Activated B cell treated with CpG ODN at 0.5 μM for 24 hours (primary cell): ENCODE measurements around the gene STC2. TPM values are rescaled to one million over a fixed set of nuclear protein-coding genes. Genes with fewer than 3 reads are reported as not detected.
"Not testable (repeated sequence)": the region's sequence is repeated elsewhere in the genome, so short reads cannot be mapped to it uniquely, and the experiment has no call there.

ENCODE experiments used
- ATAC-seq: fragments of 200-7000 bp; cut with Tn5 transposase; one replicate; pipeline ENCODE4 v1.10.0; 2021; ENCODE audit warnings: low read depth, mild to moderate bottlenecking, moderate library complexity
- CTCF ChIA-PET: fragments of 350-600 bp; sonication (Branson Sonifier 250); formaldehyde crosslinking; loops from one replicate; lab custom pipeline; 2021; ENCODE audit warnings: antibody characterized with exemption; lab: Charles Lee
- POLR2A ChIA-PET: fragments of 350-600 bp; sonication (Branson Sonifier 250); formaldehyde crosslinking; loops from one replicate; lab custom pipeline; 2021; ENCODE audit warnings: antibody characterized with exemption; lab: Charles Lee
- DNase-seq: peaks from one replicate; pipeline ENCODE4 v3.0.0; 2022
- H3K27ac Mint-ChIP-seq: one replicate; pipeline ENCODE4 v1.8.0; 2020; ENCODE audit warnings: mixed read lengths
- H3K27me3 Mint-ChIP-seq: one replicate; pipeline ENCODE4 v1.8.0; 2021; ENCODE audit warnings: mixed read lengths
- H3K36me3 Mint-ChIP-seq: one replicate; pipeline ENCODE4 v1.8.0; 2021; ENCODE audit warnings: low read depth, mixed read lengths
- H3K4me1 Mint-ChIP-seq: one replicate; pipeline ENCODE4 v1.8.0; 2021; ENCODE audit warnings: mixed read lengths
- H3K4me3 Mint-ChIP-seq: one replicate; pipeline ENCODE4 v1.8.0; 2020; ENCODE audit warnings: mild to moderate bottlenecking, mixed read lengths
- H3K9me3 Mint-ChIP-seq: one replicate; pipeline ENCODE4 v1.8.0; 2020; ENCODE audit warnings: mixed read lengths
- CTCF ChIP-seq: fragments of 200-600 bp; IDR thresholded peaks from one replicate; pipeline ENCODE4 v1.8.0; 2022; ENCODE audit warnings: antibody characterized with exemption, mild to moderate bottlenecking
- intact Hi-C: fragments of 100-400 bp; cut with micrococcal nuclease; formaldehyde crosslinking; loops from one replicate; pipeline ENCODE4 v1.15.1; 2024
- total RNA-seq: library from RNA; stranded (reverse); gene quantifications from 2 replicates; pipeline ENCODE4 v1.2.3, GENCODE V29; 2022

STC2 gene
- total RNA-seq, 1 donor from 2014 or later = 0.29 TPM

DNA sequence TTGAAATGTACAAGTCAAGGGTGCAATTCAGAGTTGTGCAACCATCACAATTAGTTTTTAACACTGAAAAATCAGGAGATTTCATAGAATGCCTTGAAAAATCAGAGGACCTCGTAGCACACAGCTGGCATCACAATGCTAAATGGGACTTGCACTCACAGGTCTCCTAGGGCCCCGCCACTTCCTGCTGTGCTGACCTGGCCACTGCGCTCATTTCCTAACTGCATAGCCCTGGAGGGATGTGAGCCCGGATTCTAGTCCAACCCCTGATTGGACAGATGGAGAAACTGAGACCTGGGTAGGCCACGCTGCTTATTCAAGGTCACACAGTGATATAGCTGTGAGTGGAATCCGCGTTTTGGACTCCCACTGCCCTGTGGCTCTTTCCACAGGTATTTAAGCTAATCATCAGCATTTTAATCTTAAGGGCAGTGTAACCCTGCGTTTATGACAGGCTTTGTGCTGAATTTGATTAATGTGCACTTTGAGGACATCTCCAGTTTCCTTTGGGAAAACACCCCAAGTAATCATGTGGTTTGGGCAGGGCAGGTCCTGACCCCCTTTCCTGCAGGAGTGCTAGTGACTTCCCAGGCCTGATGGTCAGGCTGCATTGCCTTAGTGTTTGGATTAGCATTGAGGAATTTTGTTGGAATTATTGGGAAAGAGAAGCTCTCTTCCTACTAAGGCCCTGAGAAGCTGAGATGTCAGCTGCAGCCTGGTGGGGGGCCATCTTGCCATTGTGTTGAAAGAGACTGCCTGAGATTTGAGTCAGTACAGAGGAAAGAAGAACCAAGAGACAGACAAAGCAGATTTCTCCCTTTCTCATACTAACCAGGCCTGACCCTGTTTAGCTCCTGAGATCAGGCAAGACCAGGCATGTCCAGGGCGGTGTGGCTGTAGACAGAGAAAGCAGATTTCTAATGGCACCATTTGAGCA lies 36.2 kb downstream of the STC2 start:
- POLR2A ChIA-PET = no interaction called here
- Mint-ChIP-seq H3K36me3 (no peaks in the 10 kb centered on the region), H3K9me3 (no peaks in the 10 kb centered on the region), H3K27ac (no peak overlapping the region), H3K27me3 (peaks cover 50% of the 10 kb centered on the region), H3K4me3 (no peak overlapping the region), H3K4me1 (peaks cover 11% of the 10 kb centered on the region)
- ATAC-seq (no peak), DNase-seq (no peak)
- CTCF ChIA-PET = no interaction called here
- intact Hi-C loops = loop anchor here (5.0 kb wide), 1 partner anchor 40 kb away; no protein-coding TSS in a partner anchor
- no peak for TF ChIP-seq CTCF

- peaks cover 11% of the 10 kb centered on the region for H3K4me1 Mint-ChIP-seq
- H3K4me3 Mint-ChIP-seq = no peak overlapping the region
- H3K27ac Mint-ChIP-seq = no peak overlapping the region
- no peaks in the 10 kb centered on the region for H3K36me3 Mint-ChIP-seq
- ChIA-PET POLR2A (no interaction called here), CTCF (no interaction called here)
- peaks cover 59% of the 10 kb centered on the region for H3K27me3 Mint-ChIP-seq
- no peaks in the 10 kb centered on the region for H3K9me3 Mint-ChIP-seq
- no peak for ATAC-seq
- no peak for DNase-seq
- no peak for TF ChIP-seq CTCF
- intact Hi-C loops = loop anchor here (5.0 kb wide), 1 partner anchor 42 kb away; no protein-coding TSS in a partner anchor
These were observed 37.6 kb downstream of the STC2 start for GRCh38 chr5:173290477-173291131.

DNA sequence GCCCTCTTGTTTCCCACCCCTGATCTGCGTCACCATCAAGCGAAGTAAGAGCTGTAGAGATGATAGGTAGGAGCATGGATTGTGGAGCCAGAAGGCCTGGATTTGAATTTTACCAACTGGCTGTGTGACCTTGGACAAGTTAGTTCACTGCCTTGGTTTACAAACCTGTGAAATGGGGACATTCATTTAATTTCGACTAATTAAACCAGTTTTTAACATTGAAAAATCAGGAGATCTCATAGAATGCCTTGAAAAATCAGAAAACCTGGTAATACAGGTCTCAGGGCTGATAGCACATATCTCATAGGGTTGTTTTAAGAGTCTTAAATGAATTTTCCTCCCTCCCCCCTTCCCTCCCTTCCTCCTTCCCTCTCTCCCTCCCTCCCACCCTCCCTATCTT lies 38.8 kb downstream of the STC2 start:
- POLR2A ChIA-PET = no interaction called here
- no peaks in the 10 kb centered on the region for H3K36me3 Mint-ChIP-seq
- peaks cover 62% of the 10 kb centered on the region for H3K27me3 Mint-ChIP-seq
- DNase-seq = no peak
- intact Hi-C loops = no loop called here
- H3K4me1 Mint-ChIP-seq = peaks cover 7% of the 10 kb centered on the region
- no peak overlapping the region for H3K27ac Mint-ChIP-seq
- TF ChIP-seq CTCF = no peak
- ATAC-seq = no peak
- CTCF ChIA-PET = no interaction called here
- no peak overlapping the region for H3K4me3 Mint-ChIP-seq
- peaks cover 4% of the 10 kb centered on the region for H3K9me3 Mint-ChIP-seq

GRCh38 chr5:173288632-173289031 lies 39.6 kb downstream of the STC2 start:
- H3K4me3 Mint-ChIP-seq = no peak overlapping the region
- H3K36me3 Mint-ChIP-seq = no peaks in the 10 kb centered on the region
- ChIA-PET CTCF (no interaction called here), POLR2A (no interaction called here)
- no peak overlapping the region for H3K27ac Mint-ChIP-seq
- peaks cover 4% of the 10 kb centered on the region for H3K9me3 Mint-ChIP-seq
- DNase-seq (no peak), ATAC-seq (no peak)
- peaks cover 3% of the 10 kb centered on the region for H3K4me1 Mint-ChIP-seq
- H3K27me3 Mint-ChIP-seq = peaks cover 57% of the 10 kb centered on the region
- no peak for TF ChIP-seq CTCF
- intact Hi-C loops = no loop called here

DNA sequence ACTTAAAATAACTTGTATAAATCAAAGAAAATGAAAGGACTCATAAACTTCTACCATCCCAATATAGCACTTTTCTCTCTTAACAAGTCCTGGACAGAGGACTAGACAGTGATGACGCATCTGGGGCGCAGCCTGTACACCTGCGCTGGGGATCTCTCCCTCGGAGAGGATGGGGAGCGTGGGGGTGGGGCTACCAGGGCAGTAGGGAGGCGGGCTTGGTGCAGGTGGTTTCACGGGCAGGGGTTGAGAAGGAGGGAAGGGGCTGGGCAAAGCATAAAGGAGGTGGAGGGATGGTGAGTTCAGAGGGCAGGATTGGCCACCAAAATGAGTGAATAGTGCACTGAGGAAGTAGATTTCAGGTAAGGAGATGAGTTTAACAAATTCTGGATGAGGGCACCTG lies 41.1 kb downstream of the STC2 start:
- H3K9me3 Mint-ChIP-seq = peaks cover 4% of the 10 kb centered on the region
- no peak overlapping the region for H3K27ac Mint-ChIP-seq
- ChIA-PET POLR2A (no interaction called here), CTCF (no interaction called here)
- DNase-seq (no peak), ATAC-seq (no peak)
- no peak overlapping the region for H3K4me3 Mint-ChIP-seq
- peaks cover 9% of the 10 kb centered on the region for H3K4me1 Mint-ChIP-seq
- H3K27me3 Mint-ChIP-seq = peaks cover 64% of the 10 kb centered on the region
- no peak for TF ChIP-seq CTCF
- H3K36me3 Mint-ChIP-seq = no peaks in the 10 kb centered on the region
- intact Hi-C loops = no loop called here

DNA sequence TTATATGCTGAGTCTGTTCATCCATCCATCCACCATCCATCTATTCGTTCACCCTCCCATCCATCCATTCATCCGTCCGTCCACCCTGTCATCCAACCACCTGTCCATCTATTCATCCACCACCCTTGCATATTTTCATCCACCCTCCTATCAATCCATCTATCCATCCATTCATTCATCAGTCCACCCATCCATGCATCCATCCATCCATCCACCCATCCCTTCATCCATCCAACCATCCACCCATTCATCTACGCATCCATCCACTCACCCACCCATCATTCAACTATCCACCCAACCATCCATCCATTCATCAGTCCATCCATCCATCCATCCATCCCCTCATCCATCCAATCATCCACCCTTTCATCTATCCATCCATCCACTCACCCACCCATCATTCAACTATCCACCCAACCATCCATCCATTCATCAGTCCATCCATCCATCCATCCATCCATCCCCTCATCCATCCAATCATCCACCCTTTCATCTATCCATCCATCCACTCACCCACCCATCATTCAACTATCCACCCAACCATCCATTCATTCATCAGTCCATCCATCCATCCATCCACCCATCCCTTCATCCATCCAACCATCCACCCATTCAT lies 43.8 kb downstream of the STC2 start:
- H3K4me1 Mint-ChIP-seq, H3K27ac Mint-ChIP-seq, POLR2A ChIA-PET, CTCF ChIA-PET, H3K9me3 Mint-ChIP-seq, DNase-seq, H3K4me3 Mint-ChIP-seq, H3K36me3 Mint-ChIP-seq, ATAC-seq: not testable (repeated sequence)
- intact Hi-C loops = loop anchor here (5.0 kb wide), 1 partner anchor 572 kb away; no protein-coding TSS in a partner anchor
- H3K27me3 Mint-ChIP-seq = peaks cover 62% of the 10 kb centered on the region
